GM23338 (cell line): Measurements from ENCODE around the gene POU4F2. TPM values are rescaled to one million over a fixed set of nuclear protein-coding genes. Genes with fewer than 3 reads are reported as not detected.

ENCODE experiments used
- ATAC-seq: fragments of 200-7000 bp; cut with Tn5 transposase; 3 replicates; pipeline ENCODE4 v1.9.1; 2020
- DNase-seq: peaks from one replicate; pipeline ENCODE4 v3.0.0-alpha.2; 2015; ENCODE audit warnings: low spot score
- H2AFZ ChIP-seq: fragments of 200-600 bp; sonication (generic); 2 replicates; pipeline ENCODE4 v1.8.0; 2016; ENCODE audit warnings: antibody characterized with exemption, mild to moderate bottlenecking, moderate library complexity
- H3F3A ChIP-seq: fragments of 200-600 bp; sonication (generic); replicated peaks from 2 replicates; pipeline ENCODE4 v1.8.0; 2017; ENCODE audit warnings: antibody characterized with exemption, mixed run types, low read depth
- H3K27ac ChIP-seq: fragments of 200-600 bp; sonication (generic); 2 replicates; pipeline ENCODE4 v1.6.1; 2016; ENCODE audit warnings: low read depth
- H3K27me3 ChIP-seq: fragments of 200-600 bp; sonication (generic); 2 replicates; pipeline ENCODE4 v1.8.0; 2016; ENCODE audit warnings: mild to moderate bottlenecking, mixed run types, moderate library complexity; ENCODE audit not compliant: insufficient read depth
- H3K36me3 ChIP-seq: fragments of 200-600 bp; sonication (generic); 2 replicates; pipeline ENCODE4 v1.8.0; 2016; ENCODE audit warnings: mild to moderate bottlenecking; ENCODE audit not compliant: insufficient read depth
- H3K4me1 ChIP-seq: fragments of 200-600 bp; sonication (generic); 2 replicates; pipeline ENCODE4 v1.8.0; 2016; ENCODE audit warnings: mild to moderate bottlenecking, moderate library complexity; ENCODE audit not compliant: insufficient read depth
- H3K4me2 ChIP-seq: fragments of 200-600 bp; sonication (generic); 2 replicates; pipeline ENCODE4 v1.7.1; 2017; ENCODE audit warnings: mixed run types
- H3K4me3 ChIP-seq: fragments of 200-600 bp; sonication (generic); 2 replicates; pipeline ENCODE4 v1.6.1; 2016; ENCODE audit warnings: mixed run types
- H3K79me2 ChIP-seq: fragments of 200-600 bp; sonication (generic); replicated peaks from 2 replicates; pipeline ENCODE4 v1.8.0; 2017; ENCODE audit warnings: mild to moderate bottlenecking; ENCODE audit not compliant: insufficient read depth
- H3K9me2 ChIP-seq: fragments of 200-600 bp; sonication (generic); 2 replicates; pipeline ENCODE4 v1.8.0; 2017; ENCODE audit not compliant: insufficient read depth
- H4K20me1 ChIP-seq: fragments of 200-600 bp; sonication (generic); replicated peaks from 2 replicates; pipeline ENCODE4 v1.8.0; 2017; ENCODE audit warnings: mild to moderate bottlenecking; ENCODE audit not compliant: insufficient read depth
- H3K27ac Mint-ChIP-seq: 2 replicates; pipeline ENCODE4 v1.8.0; 2020; ENCODE audit warnings: inconsistent platforms, mild to moderate bottlenecking, moderate library complexity, mixed read lengths
- H3K27me3 Mint-ChIP-seq: 3 replicates; pipeline ENCODE4 v1.8.0; 2022; ENCODE audit warnings: low read depth, mild to moderate bottlenecking, moderate library complexity, mixed read lengths, inconsistent platforms; ENCODE audit not compliant: insufficient read depth, poor library complexity
- H3K36me3 Mint-ChIP-seq: 3 replicates; pipeline ENCODE4 v1.8.0; 2021; ENCODE audit warnings: low read depth, mild to moderate bottlenecking, inconsistent platforms, moderate library complexity, mixed read lengths
- H3K4me1 Mint-ChIP-seq: 3 replicates; pipeline ENCODE4 v1.8.0; 2020; ENCODE audit warnings: mild to moderate bottlenecking, inconsistent platforms, mixed read lengths
- H3K4me3 Mint-ChIP-seq: 3 replicates; pipeline ENCODE4 v1.8.0; 2021; ENCODE audit warnings: moderate library complexity, mild to moderate bottlenecking, inconsistent platforms, mixed read lengths
- H3K9me3 Mint-ChIP-seq: 3 replicates; pipeline ENCODE4 v1.8.0; 2020; ENCODE audit warnings: moderate library complexity, mild to moderate bottlenecking, inconsistent platforms, mixed read lengths
- EZH2 ChIP-seq: fragments of 200-600 bp; sonication (generic); IDR thresholded peaks from one replicate; pipeline ENCODE4 v1.8.0; 2017; ENCODE audit warnings: antibody characterized with exemption, mild to moderate bottlenecking, low read depth; ENCODE audit not compliant: unreplicated experiment
- EZH2phosphoT487 ChIP-seq: fragments of 200-600 bp; sonication (generic); IDR thresholded peaks from one replicate; pipeline ENCODE4 v1.8.1; 2018; ENCODE audit warnings: antibody characterized with exemption; ENCODE audit not compliant: unreplicated experiment
- JUNB ChIP-seq: IDR thresholded peaks from one replicate; pipeline ENCODE4 v1.6.1; 2016; ENCODE audit warnings: antibody characterized with exemption; ENCODE audit not compliant: unreplicated experiment
- POLR2AphosphoS5 ChIP-seq: IDR thresholded peaks from 2 replicates; pipeline ENCODE4 v1.6.1; 2016; ENCODE audit warnings: antibody characterized with exemption, low read depth
- STAT1 ChIP-seq: IDR thresholded peaks from one replicate; pipeline ENCODE4 v1.6.1; 2016; ENCODE audit warnings: antibody characterized with exemption; ENCODE audit not compliant: unreplicated experiment
- ZNF114 ChIP-seq: fragments of 250-450 bp; sonication (Bioruptor Pico); IDR thresholded peaks from 2 replicates; pipeline ENCODE4 v1.5.0; 2020; ENCODE audit warnings: mild to moderate bottlenecking, moderate library complexity
- ZNF331 ChIP-seq: fragments of 250-450 bp; sonication (Bioruptor Pico); IDR thresholded peaks from 2 replicates; pipeline ENCODE4 v1.5.0; 2020; ENCODE audit warnings: low read depth, mild to moderate bottlenecking, moderate library complexity
- ZNF462 ChIP-seq: fragments of 250-450 bp; sonication (Bioruptor Pico); IDR thresholded peaks from 2 replicates; pipeline ENCODE4 v1.5.0; 2020; ENCODE audit warnings: mild to moderate bottlenecking, moderate library complexity
- polyA plus RNA-seq: library from polyadenylated mRNA; unstranded; fragments of >200 nt; fragmentation: Nextera tagmentation; extraction: Ambion mirVana; gene quantifications from 2 replicates; pipeline ENCODE4 v1.2.1, GENCODE V29; 2016
- total RNA-seq: library from RNA; depleted of rRNA; stranded (reverse); fragments of >200 nt; shearing (Covaris generic); gene quantifications from 2 replicates; pipeline ENCODE4 v1.2.3, GENCODE V29; 2014
- TF ChIP-seq, protein P1 (sequence below), 2 experiments: fragments of 200-600 bp in 1 of 2; sonication (generic) in 1 of 2; conservative IDR thresholded peaks; 2 replicates each; pipeline versions ENCODE4 v1.5.1 to v1.6.1; 2016 to 2017; ENCODE audit warnings: antibody characterized with exemption in 2 of 2, low read depth in 2 of 2, mild to moderate bottlenecking in 2 of 2, moderate library complexity in 1 of 2

POU4F2 gene
- total and polyA plus RNA-seq, 2 experiments from 2014 or later, result not detected

DNA sequence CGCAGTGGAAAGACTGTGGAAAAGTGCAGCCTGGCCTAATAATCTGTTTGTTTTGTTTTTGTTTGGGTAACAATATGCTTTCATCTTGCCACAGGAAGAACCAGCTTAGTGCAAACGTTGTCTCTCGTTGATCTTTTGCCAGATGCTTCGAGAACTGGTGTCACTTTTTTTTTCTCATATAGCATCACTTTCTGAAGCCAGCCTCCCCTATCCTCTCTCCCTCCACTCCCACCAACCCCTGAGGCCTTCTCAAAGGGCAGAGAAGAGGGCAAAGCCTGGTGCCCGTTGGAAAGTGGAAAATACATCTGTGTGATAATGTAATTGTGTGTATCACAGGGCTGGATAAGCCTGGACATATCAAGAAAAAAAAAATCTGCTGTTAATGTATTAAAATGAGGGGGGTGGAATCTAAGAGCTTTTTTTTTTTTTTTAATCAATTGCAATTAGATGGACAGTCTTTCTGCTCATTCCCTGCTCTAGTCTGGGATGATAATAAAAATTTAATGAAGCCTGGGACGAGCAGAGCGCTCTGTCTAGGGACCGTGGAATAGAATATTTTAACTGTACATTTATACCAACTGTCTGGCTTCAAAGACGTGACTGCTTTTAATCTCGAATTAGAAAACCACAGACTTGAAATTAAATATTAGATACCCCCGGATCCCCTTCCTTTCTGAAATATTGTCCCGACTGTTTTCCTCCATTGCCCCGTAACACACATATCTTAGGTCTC is 8.1 kb downstream of the POU4F2 start:
- H3K9me3 Mint-ChIP-seq, result no peaks in the 10 kb centered on the region
- Histone ChIP-seq H3K4me3 (peak overlapping the region; percentile 59), H4K20me1 (peaks cover 60% of the 10 kb centered on the region), H3F3A (peaks cover 12% of the 10 kb centered on the region), H3K9me2 (no peaks in the 10 kb centered on the region), H3K4me1 (peaks cover 20% of the 10 kb centered on the region), H3K27ac (no peak overlapping the region), H3K27me3 (peaks cover 100% of the 10 kb centered on the region), H3K4me2 (peak overlapping the region; percentile 92), H2AFZ (no peak overlapping the region), H3K79me2 (no peaks in the 10 kb centered on the region), H3K36me3 (no peaks in the 10 kb centered on the region)
- H3K4me1 Mint-ChIP-seq, result peaks cover 25% of the 10 kb centered on the region
- peak; percentile 36 for DNase-seq
- peaks cover 98% of the 10 kb centered on the region for H3K27me3 Mint-ChIP-seq
- TF ChIP-seq STAT1, result no peak
- peak; percentile 54 for TF ChIP-seq EZH2
- no peak overlapping the region for H3K27ac Mint-ChIP-seq
- no peaks in the 10 kb centered on the region for H3K36me3 Mint-ChIP-seq
- H3K4me3 Mint-ChIP-seq, result peak overlapping the region; percentile 58
- no peak for ATAC-seq

- no peaks in the 10 kb centered on the region for H3K79me2 ChIP-seq
- DNase-seq (peak; percentile 61), ATAC-seq (peak; percentile 62)
- peaks cover 30% of the 10 kb centered on the region for H3K4me1 Mint-ChIP-seq
- H3K4me1 ChIP-seq, result peaks cover 24% of the 10 kb centered on the region
- peak overlapping the region; percentile 92 for H3K4me2 ChIP-seq
- no peak overlapping the region for H3K27ac Mint-ChIP-seq
- peak overlapping the region; percentile 59 for H3K4me3 ChIP-seq
- no peaks in the 10 kb centered on the region for H3K36me3 Mint-ChIP-seq
- H3K9me3 Mint-ChIP-seq, result no peaks in the 10 kb centered on the region
- H3K27ac ChIP-seq, result no peak overlapping the region
- H2AFZ ChIP-seq, result peak overlapping the region; percentile 80; the same call in 1 of the 2 replicates
- peaks cover 52% of the 10 kb centered on the region for H4K20me1 ChIP-seq
- H3F3A ChIP-seq, result peaks cover 12% of the 10 kb centered on the region
- H3K4me3 Mint-ChIP-seq, result peak overlapping the region; percentile 58
- no peaks in the 10 kb centered on the region for H3K9me2 ChIP-seq
- H3K36me3 ChIP-seq, result no peaks in the 10 kb centered on the region
- peaks cover 100% of the 10 kb centered on the region for H3K27me3 ChIP-seq
- TF ChIP-seq, protein P1, sequence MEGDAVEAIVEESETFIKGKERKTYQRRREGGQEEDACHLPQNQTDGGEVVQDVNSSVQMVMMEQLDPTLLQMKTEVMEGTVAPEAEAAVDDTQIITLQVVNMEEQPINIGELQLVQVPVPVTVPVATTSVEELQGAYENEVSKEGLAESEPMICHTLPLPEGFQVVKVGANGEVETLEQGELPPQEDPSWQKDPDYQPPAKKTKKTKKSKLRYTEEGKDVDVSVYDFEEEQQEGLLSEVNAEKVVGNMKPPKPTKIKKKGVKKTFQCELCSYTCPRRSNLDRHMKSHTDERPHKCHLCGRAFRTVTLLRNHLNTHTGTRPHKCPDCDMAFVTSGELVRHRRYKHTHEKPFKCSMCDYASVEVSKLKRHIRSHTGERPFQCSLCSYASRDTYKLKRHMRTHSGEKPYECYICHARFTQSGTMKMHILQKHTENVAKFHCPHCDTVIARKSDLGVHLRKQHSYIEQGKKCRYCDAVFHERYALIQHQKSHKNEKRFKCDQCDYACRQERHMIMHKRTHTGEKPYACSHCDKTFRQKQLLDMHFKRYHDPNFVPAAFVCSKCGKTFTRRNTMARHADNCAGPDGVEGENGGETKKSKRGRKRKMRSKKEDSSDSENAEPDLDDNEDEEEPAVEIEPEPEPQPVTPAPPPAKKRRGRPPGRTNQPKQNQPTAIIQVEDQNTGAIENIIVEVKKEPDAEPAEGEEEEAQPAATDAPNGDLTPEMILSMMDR (conservative IDR thresholded peaks at IDR 0.05; ENCODE audit: low read depth in 2 of 2), result no peak
- TF ChIP-seq ZNF114 (CRISPR knock-in tag) (no peak), POLR2AphosphoS5 (no peak), JUNB (no peak), ZNF331 (CRISPR knock-in tag) (no peak), EZH2phosphoT487 (peak; percentile 31), EZH2 (peak; percentile 61), ZNF462 (CRISPR knock-in tag) (no peak)
- H3K27me3 Mint-ChIP-seq, result peaks cover 98% of the 10 kb centered on the region
Measured at GRCh38 chr4:146647615-146648460, 9.1 kb downstream of the POU4F2 start.
